Ammon's horn (tissue), 1 donor: Measurements from ENCODE around the gene IGF1R.

Source experiments
- DNase-seq: peaks from one replicate; pipeline ENCODE4 v3.0.0-alpha.2; 2016; ENCODE audit warnings: low spot score

Gene IGF1R

GRCh38 chr15:98859149-98859548, 210.8 kb downstream of the IGF1R start:
- DNase-seq: no peak

DNA sequence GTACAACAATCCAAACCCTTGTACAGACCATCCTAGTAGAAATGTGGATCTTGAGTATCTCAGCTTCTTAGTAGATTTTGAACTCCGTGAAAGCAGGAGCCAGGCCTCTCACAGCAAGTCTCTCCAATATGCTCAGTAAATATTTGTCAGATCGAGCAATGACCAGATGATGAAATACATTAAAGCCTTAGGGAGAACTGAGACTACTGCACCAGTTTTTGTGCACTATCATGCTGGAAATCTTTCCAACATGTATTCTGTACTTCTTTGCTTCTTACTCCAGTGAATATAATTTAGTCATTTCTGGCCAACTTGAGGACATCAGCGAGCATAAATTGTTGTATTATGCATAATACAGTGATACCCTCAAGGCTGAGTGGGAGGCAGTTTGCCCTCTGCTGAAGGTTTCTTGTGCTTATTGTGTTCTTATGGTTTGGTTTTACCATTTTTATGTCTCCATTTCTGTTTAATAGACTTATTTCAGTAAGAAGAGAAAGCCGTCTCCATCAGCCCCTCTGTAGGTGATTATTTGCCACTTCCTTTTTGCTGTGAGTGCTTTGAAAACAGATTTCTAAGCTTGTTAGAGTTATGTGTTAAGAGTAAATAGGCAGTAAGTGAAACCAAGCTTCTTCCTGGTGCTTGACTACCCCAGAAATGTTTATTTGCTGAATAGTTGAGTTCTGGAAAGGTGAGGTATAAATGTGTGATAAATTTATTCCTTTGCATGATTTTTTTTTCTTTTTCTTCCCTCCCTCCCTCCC, 212.1 kb downstream of the IGF1R start:
- DNase-seq: no peak

DNA sequence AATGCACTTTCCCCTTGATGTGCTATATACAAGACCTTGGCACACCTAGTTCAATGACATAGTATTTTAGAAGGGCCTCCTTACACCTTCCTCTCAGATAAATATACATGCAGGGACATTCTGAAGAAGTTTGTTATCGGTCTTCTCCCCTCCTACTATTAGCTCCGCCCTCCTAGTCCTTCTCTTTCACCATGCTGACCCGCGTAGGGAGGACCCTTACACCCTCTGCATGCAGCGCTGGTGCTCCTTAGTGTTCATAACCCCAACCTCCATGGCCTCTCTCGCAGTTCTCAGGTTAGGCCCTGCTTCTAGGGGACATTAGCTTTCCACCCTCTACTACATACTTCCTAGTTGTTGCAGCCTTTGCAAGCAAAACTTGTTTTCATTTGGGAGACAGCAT, 212.8 kb downstream of the IGF1R start:
- no peak for DNase-seq

DNA sequence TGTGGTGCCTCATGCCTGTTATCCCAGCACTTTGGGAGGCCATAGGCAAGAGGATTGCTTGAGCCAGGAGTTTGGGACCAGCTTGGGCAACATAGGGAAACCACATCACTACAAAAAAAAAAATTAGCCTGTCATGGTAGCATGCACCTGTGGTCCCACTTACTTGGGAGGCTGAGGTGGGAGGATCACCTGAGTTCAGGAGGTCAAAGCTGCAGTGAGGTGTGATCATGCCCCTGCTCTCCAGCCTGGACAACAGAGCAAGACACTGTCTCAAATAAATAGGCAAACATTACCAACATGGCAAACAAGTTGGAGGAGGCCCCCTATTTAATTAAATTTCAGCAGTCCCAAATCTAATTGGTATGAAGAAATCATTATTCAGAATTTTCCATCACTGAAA, 215.6 kb downstream of the IGF1R start:
- no peak for DNase-seq

- peak; percentile 83 for DNase-seq
These were observed 217.3 kb downstream of the IGF1R start for GRCh38 chr15:98865397-98866339.

- DNase-seq: peak; percentile 27
These were observed 218.2 kb downstream of the IGF1R start for GRCh38 chr15:98866511-98866910.

- no peak for DNase-seq
These were observed 220.2 kb downstream of the IGF1R start for GRCh38 chr15:98868564-98868963.

GRCh38 chr15:98870788-98871187, 222.4 kb downstream of the IGF1R start:
- no peak for DNase-seq

GRCh38 chr15:98872774-98873173, 224.4 kb downstream of the IGF1R start:
- DNase-seq: no peak

- DNase-seq: no peak
These were observed 225.3 kb downstream of the IGF1R start for GRCh38 chr15:98873441-98874218.

GRCh38 chr15:98874370-98874769, 226.0 kb downstream of the IGF1R start:
- DNase-seq: no peak

DNA sequence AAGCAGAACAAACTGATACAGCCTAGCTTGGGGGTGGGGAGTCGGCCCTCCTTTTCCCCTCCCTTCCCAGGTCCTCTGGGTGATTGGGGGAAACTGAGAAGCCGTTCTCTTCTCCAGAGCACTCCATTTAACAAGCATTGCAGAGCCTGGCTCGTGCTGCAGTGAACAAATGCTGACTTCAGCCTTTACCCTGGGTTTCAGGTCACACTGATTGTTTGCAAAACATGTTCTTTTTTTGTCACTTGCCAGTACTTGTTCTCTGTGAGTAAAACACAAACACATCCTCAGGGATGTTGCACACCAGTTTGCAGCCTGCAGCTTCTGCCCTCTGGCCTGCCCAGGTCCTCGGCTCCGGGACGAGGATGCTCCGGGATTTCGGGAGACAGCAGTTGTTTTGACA, 226.4 kb downstream of the IGF1R start:
- peak; percentile 16 for DNase-seq

- DNase-seq: no peak
These were observed 227.0 kb downstream of the IGF1R start for GRCh38 chr15:98875309-98875708.

- no peak for DNase-seq
These were observed 228.4 kb downstream of the IGF1R start for GRCh38 chr15:98876451-98877369.

DNA sequence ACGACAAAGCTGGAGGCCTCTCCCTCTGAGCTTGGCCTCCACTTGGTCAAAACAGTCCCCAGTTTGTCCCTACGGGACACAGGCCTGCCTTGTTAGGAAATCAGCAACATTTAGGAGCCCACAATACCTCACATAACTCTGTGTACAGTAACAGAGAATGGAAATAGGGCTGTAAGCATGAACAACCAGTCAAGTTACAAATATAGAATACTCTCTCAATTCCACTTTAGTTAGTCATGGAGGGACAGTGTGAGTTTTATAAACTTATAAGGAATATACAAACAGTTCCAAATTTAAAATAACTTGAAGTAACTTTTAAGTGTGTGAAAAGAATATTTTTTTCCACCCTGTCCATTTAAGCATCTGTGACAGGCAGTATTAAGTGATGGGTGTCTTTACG, 229.8 kb downstream of the IGF1R start:
- DNase-seq: no peak

- no peak for DNase-seq
These were observed 230.5 kb downstream of the IGF1R start for GRCh38 chr15:98878862-98879261.

GRCh38 chr15:98881526-98882520, 233.5 kb downstream of the IGF1R start:
- DNase-seq: peak; percentile 33

DNA sequence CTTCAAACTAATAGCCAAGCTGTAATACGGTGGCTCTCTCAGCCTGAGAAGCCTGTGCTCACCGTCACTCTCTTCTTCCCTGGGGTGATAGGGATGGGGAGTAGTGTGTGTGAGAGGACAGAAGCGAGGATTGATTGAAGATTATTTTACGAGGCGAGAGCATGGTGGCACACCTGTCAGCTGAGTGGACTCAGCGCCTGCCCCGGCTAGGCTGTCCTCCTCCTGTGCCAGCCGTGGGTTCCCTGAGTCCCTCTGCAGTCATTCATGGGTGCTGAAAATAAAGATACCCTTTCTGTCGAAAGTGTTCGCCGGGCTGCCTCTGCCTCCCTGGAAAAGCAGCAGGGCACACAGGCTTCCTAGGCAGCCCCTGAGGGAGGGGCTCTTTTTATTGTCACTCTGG, 235.1 kb downstream of the IGF1R start:
- no peak for DNase-seq

DNA sequence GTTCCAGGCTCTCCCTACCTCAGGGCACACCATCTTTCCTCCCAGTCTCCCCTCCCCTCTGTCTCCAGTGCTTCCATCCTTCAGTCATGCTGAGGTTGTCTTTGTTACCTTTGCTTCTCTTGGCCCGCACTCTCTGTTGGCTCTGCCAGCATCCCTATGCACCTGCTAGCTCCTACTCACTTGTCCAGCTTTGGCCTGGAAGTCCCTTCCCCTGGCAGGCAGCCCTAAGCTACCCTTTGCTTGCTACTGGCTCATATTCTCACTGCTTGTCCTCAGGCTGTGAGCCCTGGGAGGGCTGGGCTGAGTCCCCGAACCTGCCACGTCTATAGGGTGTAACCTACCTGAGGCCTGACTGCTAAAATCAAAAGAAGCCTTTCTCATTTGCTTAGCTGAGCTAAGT, 236.6 kb downstream of the IGF1R start:
- DNase-seq: no peak

DNA sequence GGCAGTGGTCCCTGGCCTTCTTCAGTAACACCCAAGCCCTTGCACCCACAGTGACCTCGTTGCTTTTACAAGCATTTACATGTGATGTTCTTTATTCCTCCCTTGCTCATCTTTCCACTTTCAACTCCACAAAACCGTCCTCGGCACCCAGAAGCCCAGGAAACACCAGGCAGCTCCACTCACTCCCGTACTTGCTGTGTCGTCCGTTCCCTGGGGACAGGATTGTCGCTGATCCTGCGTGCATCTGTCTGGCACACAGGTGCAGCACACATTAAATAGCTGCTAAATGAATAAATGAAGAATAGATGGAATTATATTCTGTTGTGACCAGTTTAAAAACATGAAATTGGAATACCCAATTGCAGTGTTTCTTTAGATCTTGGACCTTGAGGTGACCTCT, 239.6 kb downstream of the IGF1R start:
- DNase-seq: no peak
